Upper lobe of left lung (tissue), 4 donors: ENCODE results near the gene UST.

Experiments used
- CTCF ChIP-seq, 6 experiments: fragments of 450-650 bp in 4 of 6; fragments of 200-600 bp in 2 of 6; sonication (generic) in 2 of 6; IDR thresholded peaks; one replicate each; pipeline ENCODE4 v1.5.1; 2016 to 2019; ENCODE audit warnings: antibody characterized with exemption in 6 of 6
- EP300 ChIP-seq, 4 donors: sonication (generic); formaldehyde crosslinking; IDR thresholded peaks; one replicate each; pipeline ENCODE4 v1.5.1; 2017; ENCODE audit warnings: antibody characterized with exemption in 4 of 4, control low read depth in 2 of 4
- POLR2A ChIP-seq, 4 donors: fragments of 450-650 bp; IDR thresholded peaks; one replicate each; pipeline ENCODE4 v1.5.1; 2016 to 2017; ENCODE audit warnings: antibody characterized with exemption in 4 of 4, mild to moderate bottlenecking in 2 of 4
- POLR2AphosphoS5 ChIP-seq, 2 donors: sonication (generic); formaldehyde crosslinking; IDR thresholded peaks; one replicate each; pipeline ENCODE4 v1.5.1; 2017; ENCODE audit warnings: antibody characterized with exemption in 2 of 2

- TF ChIP-seq CTCF (IDR thresholded peaks at IDR 0.05) (no peak), POLR2A (IDR thresholded peaks at IDR 0.05) (no peak), POLR2AphosphoS5 (IDR thresholded peaks at IDR 0.05) (no peak), EP300 (IDR thresholded peaks at IDR 0.05) (no peak)
Measured at GRCh38 chr6:148701375-148701774, 45.5 kb upstream of the UST start.
